GM10248 (cell line): ENCODE data around the gene LDB2.
"Not testable (repeated sequence)": the region's sequence is repeated elsewhere in the genome, so short reads cannot be mapped to it uniquely, and the experiment has no call there.

Source experiments
- CTCF ChIA-PET: fragments of 300-600 bp; sonication (Branson Sonifier 250); formaldehyde crosslinking; extraction: SDS; loops from one replicate; lab custom pipeline; 2021; ENCODE audit warnings: antibody characterized with exemption; lab: Yijun Ruan, JAX
- POLR2A ChIA-PET: fragments of 350-650 bp; sonication (Branson Sonifier 250); formaldehyde crosslinking; extraction: SDS; loops from one replicate; lab custom pipeline; 2020; ENCODE audit warnings: antibody characterized with exemption; lab: Yijun Ruan, JAX
- DNase-seq: peaks from one replicate; pipeline ENCODE4 v3.0.0; 2012; ENCODE audit errors: extremely low spot score
- CTCF ChIP-seq: IDR thresholded peaks from 2 replicates; pipeline ENCODE4 v1.5.1; 2012; ENCODE audit warnings: mild to moderate bottlenecking, low read depth; ENCODE audit errors: extremely low read depth, missing control alignments, control extremely low read depth

The LDB2 gene

GRCh38 chr4:16897991-16898827 is at the start of gene LDB2:
LDB2 (minus strand) TSS chr4:16898645.
- no peak for DNase-seq
- TF ChIP-seq CTCF = no peak
- ChIA-PET CTCF (no interaction called here), POLR2A (no interaction called here)

- CTCF ChIA-PET = no interaction called here
Observed at GRCh38 chr4:16942491-16942890, 44.0 kb upstream of the LDB2 start.

GRCh38 chr4:16939178-16939577 is 40.7 kb upstream of the LDB2 start:
- no peak for TF ChIP-seq CTCF
- ChIA-PET POLR2A (no interaction called here), CTCF (interaction anchor here (1.8 kb wide), 1 partner anchor 11 kb away, joined by 4 read pairs; no protein-coding TSS in a partner anchor)
- DNase-seq = no peak

More at GRCh38 chr4:16942491-16942890, 44.0 kb upstream of the LDB2 start:
- DNase-seq = no peak
- POLR2A ChIA-PET = no interaction called here
- TF ChIP-seq CTCF = no peak

- no peak for TF ChIP-seq CTCF
- CTCF ChIA-PET = interaction anchor here (1.3 to 1.8 kb wide), 2 partner anchors 12 to 22 kb away, joined by 4 read pairs; no protein-coding TSS in a partner anchor
- POLR2A ChIA-PET = no interaction called here
- DNase-seq = no peak
Observed at GRCh38 chr4:16938512-16939040, 40.1 kb upstream of the LDB2 start.

- CTCF ChIA-PET = interaction anchor here (2.1 kb wide), 1 partner anchor 15 kb away, joined by 6 read pairs; no protein-coding TSS in a partner anchor
- DNase-seq = no peak
- TF ChIP-seq CTCF = no peak
- POLR2A ChIA-PET = no interaction called here
Observed at GRCh38 chr4:16931339-16932305, 33.2 kb upstream of the LDB2 start.

GRCh38 chr4:16926214-16926613 is 27.8 kb upstream of the LDB2 start:
- ChIA-PET CTCF (interaction anchor here (1.1 to 1.9 kb wide), 3 partner anchors 10 to 397 kb away, joined by 4 to 13 read pairs (median 4); no protein-coding TSS in a partner anchor), POLR2A (no interaction called here)
- DNase-seq = no peak
- no peak for TF ChIP-seq CTCF

GRCh38 chr4:16918716-16919115 is 20.3 kb upstream of the LDB2 start:
- POLR2A ChIA-PET, DNase-seq: not testable (repeated sequence)
- CTCF ChIA-PET = interaction anchor here (0.7 kb wide), 1 partner anchor 9 kb away, joined by 3 read pairs; no protein-coding TSS in a partner anchor
